WTC11 (cell line): Measurements from ENCODE around the gene RNPS1. TPM values are rescaled to one million over a fixed set of nuclear protein-coding genes. Genes with fewer than 3 reads are reported as not detected.

ENCODE experiments used
- ATAC-seq: fragments of 200-7000 bp; cut with Tn5 transposase; 2 replicates; pipeline ENCODE4 v1.10.0; 2021; ENCODE audit warnings: mild to moderate bottlenecking, moderate library complexity
- CTCF ChIA-PET: fragments of 300-600 bp; sonication (Branson Sonifier 250); formaldehyde crosslinking; loops from one replicate; lab custom pipeline; 2021; ENCODE audit warnings: antibody characterized with exemption; lab: Charles Lee
- POLR2A ChIA-PET: fragments of 350-600 bp; sonication (Branson Sonifier 250); formaldehyde crosslinking; loops from one replicate; lab custom pipeline; 2021; ENCODE audit warnings: antibody characterized with exemption; lab: Charles Lee
- DNase-seq: peaks from one replicate; pipeline ENCODE4 v3.0.0; 2021; ENCODE audit warnings: low spot score
- H3K27ac Mint-ChIP-seq: 2 replicates; pipeline ENCODE4 v1.8.0; 2021; ENCODE audit warnings: mixed read lengths
- H3K27me3 Mint-ChIP-seq: 2 replicates; pipeline ENCODE4 v1.8.0; 2021; ENCODE audit warnings: low read depth, mild to moderate bottlenecking, moderate library complexity, mixed read lengths
- H3K36me3 Mint-ChIP-seq: 2 replicates; pipeline ENCODE4 v1.8.0; 2021; ENCODE audit warnings: mixed read lengths
- H3K4me1 Mint-ChIP-seq: 2 replicates; pipeline ENCODE4 v1.8.0; 2022; ENCODE audit warnings: mixed read lengths
- H3K4me3 Mint-ChIP-seq: 2 replicates; pipeline ENCODE4 v1.8.0; 2021; ENCODE audit warnings: mild to moderate bottlenecking, moderate library complexity, mixed read lengths
- H3K9me3 Mint-ChIP-seq: 2 replicates; pipeline ENCODE4 v1.8.0; 2021; ENCODE audit warnings: mixed read lengths
- CREM ChIP-seq: sonication (generic); formaldehyde crosslinking; IDR thresholded peaks from 2 replicates; pipeline ENCODE4 v1.8.1; 2022; ENCODE audit warnings: mild to moderate bottlenecking, missing genetic modification reagents, moderate library complexity
- HMGA2 ChIP-seq: fragments of 250-450 bp; sonication (Bioruptor Pico); IDR thresholded peaks from 2 replicates; pipeline ENCODE4 v1.4.0; 2021; ENCODE audit warnings: mild to moderate bottlenecking, moderate library complexity
- JAZF1 ChIP-seq: fragments of 250-450 bp; sonication (Bioruptor Pico); IDR thresholded peaks from 2 replicates; pipeline ENCODE4 v1.9.0; 2021; ENCODE audit warnings: moderate library complexity, mild to moderate bottlenecking, inconsistent platforms
- KAT7 ChIP-seq: sonication (generic); formaldehyde crosslinking; IDR thresholded peaks from 2 replicates; pipeline ENCODE4 v1.8.1; 2023; ENCODE audit warnings: missing genetic modification reagents, mild to moderate bottlenecking, borderline replicate concordance
- PRRX2 ChIP-seq: fragments of 250-450 bp; sonication (Bioruptor Pico); IDR thresholded peaks from 2 replicates; pipeline ENCODE4 v1.8.0; 2021; ENCODE audit warnings: mild to moderate bottlenecking
- SOX15 ChIP-seq: fragments of 250-450 bp; sonication (Bioruptor Pico); IDR thresholded peaks from 2 replicates; pipeline ENCODE4 v1.9.0; 2021; ENCODE audit warnings: mild to moderate bottlenecking
- SP1 ChIP-seq: sonication (generic); formaldehyde crosslinking; conservative IDR thresholded peaks from 2 replicates; pipeline ENCODE4 v1.8.1; 2022; ENCODE audit warnings: missing genetic modification reagents
- TCF7 ChIP-seq: sonication (generic); formaldehyde crosslinking; IDR thresholded peaks from 2 replicates; pipeline ENCODE4 v1.8.0; 2022; ENCODE audit warnings: mild to moderate bottlenecking, low read depth, missing genetic modification reagents, moderate library complexity
- ZBTB21 ChIP-seq: sonication (generic); formaldehyde crosslinking; IDR thresholded peaks from 2 replicates; pipeline ENCODE4 v1.8.1; 2023; ENCODE audit warnings: mild to moderate bottlenecking, missing genetic modification reagents, borderline replicate concordance
- ZNF232 ChIP-seq: sonication (generic); formaldehyde crosslinking; IDR thresholded peaks from 2 replicates; pipeline ENCODE4 v1.8.0; 2022; ENCODE audit warnings: mild to moderate bottlenecking, missing genetic modification reagents
- ZNF396 ChIP-seq: fragments of 250-450 bp; sonication (Bioruptor Pico); IDR thresholded peaks from 2 replicates; pipeline ENCODE4 v1.8.0; 2021; ENCODE audit warnings: mild to moderate bottlenecking, moderate library complexity, borderline replicate concordance
- total RNA-seq: library from RNA; stranded (reverse); gene quantifications from 3 replicates; pipeline ENCODE4 v1.2.3, GENCODE V29; 2021
- TF ChIP-seq, protein P1 (sequence below): sonication (generic); formaldehyde crosslinking; IDR thresholded peaks from 2 replicates; pipeline ENCODE4 v1.8.1; 2023; ENCODE audit warnings: mild to moderate bottlenecking, missing genetic modification reagents
- TF ChIP-seq, protein P2 (sequence below): sonication (generic); formaldehyde crosslinking; IDR thresholded peaks from 2 replicates; pipeline ENCODE4 v1.8.0; 2023; ENCODE audit warnings: missing genetic modification reagents
- TF ChIP-seq, protein P3 (sequence below): sonication (generic); formaldehyde crosslinking; conservative IDR thresholded peaks from 2 replicates; pipeline ENCODE4 v1.8.1; 2022; ENCODE audit warnings: mild to moderate bottlenecking, missing genetic modification reagents
- TF ChIP-seq, protein P4 (sequence below): fragments of 250-450 bp; sonication (Bioruptor Pico); IDR thresholded peaks from 2 replicates; pipeline ENCODE4 v1.9.0; 2021; ENCODE audit warnings: mild to moderate bottlenecking, borderline replicate concordance
- TF ChIP-seq, protein P5 (sequence below): fragments of 250-450 bp; sonication (Bioruptor Pico); conservative IDR thresholded peaks from 2 replicates; pipeline ENCODE4 v1.9.0; 2021; ENCODE audit warnings: mild to moderate bottlenecking
- TF ChIP-seq, protein P6 (sequence below): sonication (generic); formaldehyde crosslinking; IDR thresholded peaks from 2 replicates; pipeline ENCODE4 v1.8.1; 2022; ENCODE audit warnings: missing genetic modification reagents, borderline replicate concordance
- TF ChIP-seq, protein P7 (sequence below): sonication (generic); formaldehyde crosslinking; IDR thresholded peaks from 2 replicates; pipeline ENCODE4 v1.8.1; 2022; ENCODE audit warnings: low read depth, missing genetic modification reagents, borderline replicate concordance
- TF ChIP-seq, protein P8 (sequence below): sonication (generic); formaldehyde crosslinking; IDR thresholded peaks from 2 replicates; pipeline ENCODE4 v1.8.1; 2022; ENCODE audit warnings: mild to moderate bottlenecking, missing genetic modification reagents, moderate library complexity, borderline replicate concordance
- TF ChIP-seq, protein P9 (sequence below): sonication (generic); formaldehyde crosslinking; IDR thresholded peaks from 2 replicates; pipeline ENCODE4 v1.8.0; 2022; ENCODE audit warnings: mild to moderate bottlenecking, missing genetic modification reagents

Gene RNPS1
- total RNA-seq, 1 experiment from 2014 or later = 331 TPM

DNA sequence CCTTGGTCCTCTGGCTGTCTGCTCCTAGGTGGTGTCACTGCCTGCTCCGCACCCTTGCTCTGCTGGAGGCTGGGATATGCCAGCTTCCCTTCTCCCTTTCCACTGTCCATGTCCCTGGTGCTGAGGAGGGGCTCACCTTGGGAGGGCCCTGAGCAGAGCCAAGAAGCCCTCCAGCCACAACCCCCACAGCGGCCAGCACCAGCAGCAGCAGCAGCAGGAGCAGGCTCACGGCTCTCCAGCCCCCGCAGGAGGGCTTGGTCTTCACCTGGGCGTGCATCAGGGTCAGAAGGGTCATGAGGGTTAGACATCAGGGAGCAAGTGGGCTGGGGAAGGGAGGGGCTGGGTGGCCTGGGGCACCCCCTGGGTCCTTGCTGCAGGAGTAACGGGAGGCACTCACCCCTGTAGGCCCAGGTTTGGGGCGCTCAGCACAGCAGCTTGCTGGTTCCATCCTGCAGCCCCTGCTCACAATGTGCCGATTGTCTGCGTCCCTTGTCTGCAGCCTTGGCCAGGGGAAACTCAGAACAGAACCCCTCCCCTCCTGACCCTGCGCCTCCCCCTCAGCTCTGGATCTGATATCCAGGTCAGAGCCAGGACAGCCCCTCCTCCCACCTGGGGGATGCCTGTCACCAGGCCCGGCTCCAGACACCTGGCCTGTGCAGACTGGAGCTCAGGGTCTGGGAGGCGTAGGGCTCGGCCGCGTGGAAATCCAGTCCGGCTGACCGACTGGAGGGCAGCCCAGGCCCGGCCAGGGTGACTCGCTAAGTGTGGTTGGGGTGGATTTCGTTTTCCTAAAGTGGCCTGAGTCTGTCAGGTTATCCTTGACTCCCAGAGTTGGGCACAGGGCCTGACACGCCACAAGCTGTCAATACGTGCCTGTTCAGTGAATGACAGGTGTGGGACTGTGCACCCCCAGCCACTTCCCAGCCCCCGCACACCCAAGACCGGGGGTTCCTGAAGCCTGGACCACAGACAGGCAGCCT, 57.2 kb downstream of the RNPS1 start, which contains the start of gene BRICD5:
BRICD5 (minus strand) TSS at position 478 of the 980 bp plus-strand sequence; CDS start at position 448, 30 bp downstream.
- ATAC-seq (peak; percentile 14), DNase-seq (peak; percentile 61)
- H3K4me3 Mint-ChIP-seq = no peak within 1 kb of the TSS; the same call in 1 of the 2 replicates
- H3K27me3 Mint-ChIP-seq = no peaks in the 10 kb centered on the region
- no peaks in the 10 kb centered on the region for H3K9me3 Mint-ChIP-seq
- CTCF ChIA-PET = interaction anchor here (3.4 kb wide), 1 partner anchor 16 kb away, joined by 28 read pairs; no protein-coding TSS in a partner anchor
- POLR2A ChIA-PET = interaction anchor here (1.0 to 1.9 kb wide), 6 partner anchors 11 to 163 kb away, joined by 3 to 10 read pairs (median 4); partner anchors contain the start of genes ECI1, NTHL1, TRAF7 and TSC2
- H3K27ac Mint-ChIP-seq = peak within 1 kb of the TSS; percentile 49; the same call in 1 of the 2 replicates
- peaks cover 25% of the 10 kb centered on the region for H3K36me3 Mint-ChIP-seq
- peaks cover 31% of the 10 kb centered on the region for H3K4me1 Mint-ChIP-seq
- TF ChIP-seq, protein P1, sequence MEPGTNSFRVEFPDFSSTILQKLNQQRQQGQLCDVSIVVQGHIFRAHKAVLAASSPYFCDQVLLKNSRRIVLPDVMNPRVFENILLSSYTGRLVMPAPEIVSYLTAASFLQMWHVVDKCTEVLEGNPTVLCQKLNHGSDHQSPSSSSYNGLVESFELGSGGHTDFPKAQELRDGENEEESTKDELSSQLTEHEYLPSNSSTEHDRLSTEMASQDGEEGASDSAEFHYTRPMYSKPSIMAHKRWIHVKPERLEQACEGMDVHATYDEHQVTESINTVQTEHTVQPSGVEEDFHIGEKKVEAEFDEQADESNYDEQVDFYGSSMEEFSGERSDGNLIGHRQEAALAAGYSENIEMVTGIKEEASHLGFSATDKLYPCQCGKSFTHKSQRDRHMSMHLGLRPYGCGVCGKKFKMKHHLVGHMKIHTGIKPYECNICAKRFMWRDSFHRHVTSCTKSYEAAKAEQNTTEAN (CRISPR knock-in tag) = peak; percentile 48; the same call in 1 of the 2 replicates
- TF ChIP-seq, protein P2, sequence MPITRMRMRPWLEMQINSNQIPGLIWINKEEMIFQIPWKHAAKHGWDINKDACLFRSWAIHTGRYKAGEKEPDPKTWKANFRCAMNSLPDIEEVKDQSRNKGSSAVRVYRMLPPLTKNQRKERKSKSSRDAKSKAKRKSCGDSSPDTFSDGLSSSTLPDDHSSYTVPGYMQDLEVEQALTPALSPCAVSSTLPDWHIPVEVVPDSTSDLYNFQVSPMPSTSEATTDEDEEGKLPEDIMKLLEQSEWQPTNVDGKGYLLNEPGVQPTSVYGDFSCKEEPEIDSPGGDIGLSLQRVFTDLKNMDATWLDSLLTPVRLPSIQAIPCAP = 0 out of 2 replicates have a peak, but pooled peaks have one; percentile 15
- TF ChIP-seq, protein P3, sequence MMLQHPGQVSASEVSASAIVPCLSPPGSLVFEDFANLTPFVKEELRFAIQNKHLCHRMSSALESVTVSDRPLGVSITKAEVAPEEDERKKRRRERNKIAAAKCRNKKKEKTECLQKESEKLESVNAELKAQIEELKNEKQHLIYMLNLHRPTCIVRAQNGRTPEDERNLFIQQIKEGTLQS (CRISPR knock-in tag) = no peak
- TF ChIP-seq, protein P4, sequence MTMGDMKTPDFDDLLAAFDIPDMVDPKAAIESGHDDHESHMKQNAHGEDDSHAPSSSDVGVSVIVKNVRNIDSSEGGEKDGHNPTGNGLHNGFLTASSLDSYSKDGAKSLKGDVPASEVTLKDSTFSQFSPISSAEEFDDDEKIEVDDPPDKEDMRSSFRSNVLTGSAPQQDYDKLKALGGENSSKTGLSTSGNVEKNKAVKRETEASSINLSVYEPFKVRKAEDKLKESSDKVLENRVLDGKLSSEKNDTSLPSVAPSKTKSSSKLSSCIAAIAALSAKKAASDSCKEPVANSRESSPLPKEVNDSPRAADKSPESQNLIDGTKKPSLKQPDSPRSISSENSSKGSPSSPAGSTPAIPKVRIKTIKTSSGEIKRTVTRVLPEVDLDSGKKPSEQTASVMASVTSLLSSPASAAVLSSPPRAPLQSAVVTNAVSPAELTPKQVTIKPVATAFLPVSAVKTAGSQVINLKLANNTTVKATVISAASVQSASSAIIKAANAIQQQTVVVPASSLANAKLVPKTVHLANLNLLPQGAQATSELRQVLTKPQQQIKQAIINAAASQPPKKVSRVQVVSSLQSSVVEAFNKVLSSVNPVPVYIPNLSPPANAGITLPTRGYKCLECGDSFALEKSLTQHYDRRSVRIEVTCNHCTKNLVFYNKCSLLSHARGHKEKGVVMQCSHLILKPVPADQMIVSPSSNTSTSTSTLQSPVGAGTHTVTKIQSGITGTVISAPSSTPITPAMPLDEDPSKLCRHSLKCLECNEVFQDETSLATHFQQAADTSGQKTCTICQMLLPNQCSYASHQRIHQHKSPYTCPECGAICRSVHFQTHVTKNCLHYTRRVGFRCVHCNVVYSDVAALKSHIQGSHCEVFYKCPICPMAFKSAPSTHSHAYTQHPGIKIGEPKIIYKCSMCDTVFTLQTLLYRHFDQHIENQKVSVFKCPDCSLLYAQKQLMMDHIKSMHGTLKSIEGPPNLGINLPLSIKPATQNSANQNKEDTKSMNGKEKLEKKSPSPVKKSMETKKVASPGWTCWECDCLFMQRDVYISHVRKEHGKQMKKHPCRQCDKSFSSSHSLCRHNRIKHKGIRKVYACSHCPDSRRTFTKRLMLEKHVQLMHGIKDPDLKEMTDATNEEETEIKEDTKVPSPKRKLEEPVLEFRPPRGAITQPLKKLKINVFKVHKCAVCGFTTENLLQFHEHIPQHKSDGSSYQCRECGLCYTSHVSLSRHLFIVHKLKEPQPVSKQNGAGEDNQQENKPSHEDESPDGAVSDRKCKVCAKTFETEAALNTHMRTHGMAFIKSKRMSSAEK (CRISPR knock-in tag) = 0 out of 2 replicates have a peak, but pooled peaks have one; percentile 15
- TF ChIP-seq, protein P5, sequence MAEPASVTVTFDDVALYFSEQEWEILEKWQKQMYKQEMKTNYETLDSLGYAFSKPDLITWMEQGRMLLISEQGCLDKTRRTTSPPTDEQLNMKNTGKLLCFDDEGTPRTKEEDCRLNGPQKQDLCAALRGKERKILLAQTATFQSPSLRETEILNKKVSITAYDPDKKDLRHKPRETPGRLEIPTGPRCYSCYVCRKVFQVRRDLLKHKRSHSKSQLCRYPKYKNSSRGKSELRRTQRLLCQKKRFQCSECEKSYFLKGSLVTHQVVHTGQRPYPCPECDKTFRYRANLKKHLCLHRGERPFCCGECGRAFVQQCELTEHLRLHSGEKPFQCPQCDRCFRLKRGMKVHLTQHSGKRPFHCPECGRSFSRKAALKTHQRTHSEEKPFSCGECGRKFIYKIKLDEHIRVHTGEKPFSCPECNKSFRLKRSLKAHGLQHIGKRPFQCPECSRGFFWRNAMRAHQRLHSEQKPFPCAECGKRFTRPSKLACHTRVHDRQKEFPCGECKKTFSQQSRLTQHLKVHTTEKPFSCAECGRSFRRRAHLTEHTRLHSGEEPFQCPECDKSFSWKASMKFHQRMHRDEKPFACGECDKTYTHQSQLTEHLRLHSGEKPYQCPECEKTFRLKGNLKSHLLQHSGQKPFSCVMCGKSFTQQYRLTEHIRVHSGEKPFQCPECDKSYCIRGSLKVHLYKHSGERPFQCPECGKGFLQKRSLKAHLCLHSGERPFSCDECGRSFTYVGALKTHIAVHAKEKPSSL (CRISPR knock-in tag) = 0 out of 2 replicates have a peak, but pooled peaks have one; percentile 8
- TF ChIP-seq, protein P6, sequence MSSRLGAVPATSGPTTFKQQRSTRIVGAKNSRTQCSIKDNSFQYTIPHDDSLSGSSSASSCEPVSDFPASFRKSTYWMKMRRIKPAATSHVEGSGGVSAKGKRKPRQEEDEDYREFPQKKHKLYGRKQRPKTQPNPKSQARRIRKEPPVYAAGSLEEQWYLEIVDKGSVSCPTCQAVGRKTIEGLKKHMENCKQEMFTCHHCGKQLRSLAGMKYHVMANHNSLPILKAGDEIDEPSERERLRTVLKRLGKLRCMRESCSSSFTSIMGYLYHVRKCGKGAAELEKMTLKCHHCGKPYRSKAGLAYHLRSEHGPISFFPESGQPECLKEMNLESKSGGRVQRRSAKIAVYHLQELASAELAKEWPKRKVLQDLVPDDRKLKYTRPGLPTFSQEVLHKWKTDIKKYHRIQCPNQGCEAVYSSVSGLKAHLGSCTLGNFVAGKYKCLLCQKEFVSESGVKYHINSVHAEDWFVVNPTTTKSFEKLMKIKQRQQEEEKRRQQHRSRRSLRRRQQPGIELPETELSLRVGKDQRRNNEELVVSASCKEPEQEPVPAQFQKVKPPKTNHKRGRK (CRISPR knock-in tag) = no peak
- no peak for TF ChIP-seq ZBTB21 (CRISPR knock-in tag)
- TF ChIP-seq HMGA2 (CRISPR knock-in tag) = no peak
- no peak for TF ChIP-seq CREM (CRISPR knock-in tag)
- TF ChIP-seq, protein P7, sequence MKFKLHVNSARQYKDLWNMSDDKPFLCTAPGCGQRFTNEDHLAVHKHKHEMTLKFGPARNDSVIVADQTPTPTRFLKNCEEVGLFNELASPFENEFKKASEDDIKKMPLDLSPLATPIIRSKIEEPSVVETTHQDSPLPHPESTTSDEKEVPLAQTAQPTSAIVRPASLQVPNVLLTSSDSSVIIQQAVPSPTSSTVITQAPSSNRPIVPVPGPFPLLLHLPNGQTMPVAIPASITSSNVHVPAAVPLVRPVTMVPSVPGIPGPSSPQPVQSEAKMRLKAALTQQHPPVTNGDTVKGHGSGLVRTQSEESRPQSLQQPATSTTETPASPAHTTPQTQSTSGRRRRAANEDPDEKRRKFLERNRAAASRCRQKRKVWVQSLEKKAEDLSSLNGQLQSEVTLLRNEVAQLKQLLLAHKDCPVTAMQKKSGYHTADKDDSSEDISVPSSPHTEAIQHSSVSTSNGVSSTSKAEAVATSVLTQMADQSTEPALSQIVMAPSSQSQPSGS (CRISPR knock-in tag) = no peak
- no peak for TF ChIP-seq KAT7 (CRISPR knock-in tag)
- no peak for TF ChIP-seq ZNF396 (CRISPR knock-in tag)
- peak; percentile 82 for TF ChIP-seq ZNF232 (CRISPR knock-in tag)
- TF ChIP-seq PRRX2 (CRISPR knock-in tag) = no peak
- TF ChIP-seq, protein P8, sequence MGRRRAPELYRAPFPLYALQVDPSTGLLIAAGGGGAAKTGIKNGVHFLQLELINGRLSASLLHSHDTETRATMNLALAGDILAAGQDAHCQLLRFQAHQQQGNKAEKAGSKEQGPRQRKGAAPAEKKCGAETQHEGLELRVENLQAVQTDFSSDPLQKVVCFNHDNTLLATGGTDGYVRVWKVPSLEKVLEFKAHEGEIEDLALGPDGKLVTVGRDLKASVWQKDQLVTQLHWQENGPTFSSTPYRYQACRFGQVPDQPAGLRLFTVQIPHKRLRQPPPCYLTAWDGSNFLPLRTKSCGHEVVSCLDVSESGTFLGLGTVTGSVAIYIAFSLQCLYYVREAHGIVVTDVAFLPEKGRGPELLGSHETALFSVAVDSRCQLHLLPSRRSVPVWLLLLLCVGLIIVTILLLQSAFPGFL (CRISPR knock-in tag) = no peak
- TF ChIP-seq SP1 (CRISPR knock-in tag) = peak; percentile 61; the same call in 1 of the 2 replicates
- TF ChIP-seq, protein P9, sequence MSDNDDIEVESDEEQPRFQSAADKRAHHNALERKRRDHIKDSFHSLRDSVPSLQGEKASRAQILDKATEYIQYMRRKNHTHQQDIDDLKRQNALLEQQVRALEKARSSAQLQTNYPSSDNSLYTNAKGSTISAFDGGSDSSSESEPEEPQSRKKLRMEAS (CRISPR knock-in tag) = 0 out of 2 replicates have a peak, but pooled peaks have one; percentile 39
- no peak for TF ChIP-seq JAZF1
- no peak for TF ChIP-seq TCF7 (CRISPR knock-in tag)
- TF ChIP-seq SOX15 = no peak
